ENCODE measurements around the gene GAL3ST2. TPM values are rescaled to one million over a fixed set of nuclear protein-coding genes. Genes with fewer than 3 reads are reported as not detected.
A peak's percentile ranks its signal among the peaks of the same experiment; 100 is the strongest.

The GAL3ST2 gene
- total and polyA plus RNA-seq, 2 of the 8 experiments (the other 6 are each of a cell fraction or from before 2014, with no cell fraction given) = not detected

- H2BK15ac ChIP-seq (ENCODE audit: low read length) = no peak overlapping the region
- H3K79me1 ChIP-seq (ENCODE audit: low read depth, low read length) = no peaks in the 10 kb centered on the region
- no peak overlapping the region for H2BK120ac ChIP-seq (replicated peaks; ENCODE audit: low read depth, low read length)
- H4K5ac ChIP-seq (ENCODE audit: insufficient read length, low read depth, low read length) = no peak overlapping the region
- no peak overlapping the region for H3K4ac ChIP-seq (replicated peaks; ENCODE audit: insufficient read length, low read depth, low read length)
- H3K18ac ChIP-seq (ENCODE audit: extremely low read depth, low read length) = no peak overlapping the region
- no peak overlapping the region for H2AK5ac ChIP-seq (ENCODE audit: low read depth, low read length)
- H3K79me2 ChIP-seq (ENCODE audit: control insufficient read depth in 1 of 2, insufficient read depth in 2 of 2, low read length in 2 of 2) = no peaks in the 10 kb centered on the region
- no peak overlapping the region for H2AFZ ChIP-seq (ENCODE audit: low read length)
- no peak overlapping the region for H3K56ac ChIP-seq (replicated peaks; ENCODE audit: insufficient read length, low read depth, low read length)
- H3K4me2 ChIP-seq (ENCODE audit: insufficient read depth in 1 of 2, low read depth in 2 of 2, low read length in 2 of 2) = no peak overlapping the region
- H4K8ac ChIP-seq (ENCODE audit: extremely low read depth, insufficient read depth, low read length) = peak overlapping the region; percentile 51; the same call in 1 of the 2 replicates
- 84% methylated on average over 9 of the region's 18 CpGs; no CpG with 5 or more reads in 1 of the 2 experiments for WGBS, 2 experiments (ENCODE audit: extremely low coverage in 1 of 2, insufficient coverage in 1 of 2, insufficient read length in 1 of 2, insufficient replicate concordance in 2 of 2, low coverage in 1 of 2, low lambda C conversion rate in 2 of 2, missing lambda C conversion rate in 1 of 2)
- H4K20me1 ChIP-seq (replicated peaks in 1 of 2; ENCODE audit: control insufficient read depth in 1 of 2, insufficient read depth in 2 of 2, low read length in 2 of 2) = peaks cover 0 to 3% of the 10 kb centered on the region in 2 experiments
- H2BK20ac ChIP-seq (ENCODE audit: low read length) = no peak overlapping the region
- no peak for FAIRE-seq
- no peak overlapping the region for H3K23ac ChIP-seq (ENCODE audit: insufficient read length)
- H3K36me3 ChIP-seq (ENCODE audit: control insufficient read depth in 2 of 4, insufficient read depth in 4 of 4, low read length in 3 of 4) = no peaks in the 10 kb centered on the region; a peak in 1 of 8 replicates
- DNase-seq (ENCODE audit: low read depth in 1 of 2, low spot score in 2 of 2) = no peak
- no peak overlapping the region for H3K27ac ChIP-seq (ENCODE audit: low read depth, low read length)
- H2BK5ac ChIP-seq (ENCODE audit: low read depth, low read length) = no peak overlapping the region
- no peak overlapping the region for H4K91ac ChIP-seq (replicated peaks; ENCODE audit: insufficient read length, low read length)
- no peak overlapping the region for H2BK12ac ChIP-seq (ENCODE audit: low read depth, low read length)
- CTCF ChIA-PET (ENCODE audit: partially characterized antibody) = interaction anchor here (1.1 kb wide), 1 partner anchor 22 kb away, joined by 4 read pairs; no protein-coding TSS in a partner anchor
- no peaks in the 10 kb centered on the region for H3K4me1 ChIP-seq (replicated peaks in 1 of 4; ENCODE audit: control insufficient read depth in 3 of 4, insufficient read depth in 4 of 4, low read length in 3 of 4)
- no peaks in the 10 kb centered on the region for H3K27me3 ChIP-seq (replicated peaks in 1 of 4; ENCODE audit: control insufficient read depth in 3 of 4, extremely low read depth in 1 of 4, insufficient read depth in 3 of 4, low read length in 3 of 4)
- TF ChIP-seq, protein P1, sequence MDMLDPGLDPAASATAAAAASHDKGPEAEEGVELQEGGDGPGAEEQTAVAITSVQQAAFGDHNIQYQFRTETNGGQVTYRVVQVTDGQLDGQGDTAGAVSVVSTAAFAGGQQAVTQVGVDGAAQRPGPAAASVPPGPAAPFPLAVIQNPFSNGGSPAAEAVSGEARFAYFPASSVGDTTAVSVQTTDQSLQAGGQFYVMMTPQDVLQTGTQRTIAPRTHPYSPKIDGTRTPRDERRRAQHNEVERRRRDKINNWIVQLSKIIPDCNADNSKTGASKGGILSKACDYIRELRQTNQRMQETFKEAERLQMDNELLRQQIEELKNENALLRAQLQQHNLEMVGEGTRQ (IDR thresholded peaks at IDR 0.05; ENCODE audit: low read length) = no peak
- TF ChIP-seq NANOG (IDR thresholded peaks at IDR 0.05; ENCODE audit: insufficient read depth, low read depth, low read length, poor library complexity, severe bottlenecking) (no peak), CEBPB (IDR thresholded peaks at IDR 0.05; ENCODE audit: low read depth, low read length) (no peak), PHF8 (conservative IDR thresholded peaks at IDR 0.05; ENCODE audit: low read depth, low read length) (no peak), CHD2 (IDR thresholded peaks at IDR 0.05; ENCODE audit: low read length) (no peak), JUND (IDR thresholded peaks at IDR 0.05; ENCODE audit: low read length) (no peak)
- peaks cover under 1 to 5% of the 10 kb centered on the region in 2 experiments; a peak in 3 of 4 replicates for H3K9me3 ChIP-seq (ENCODE audit: insufficient read depth in 2 of 2, low read depth in 1 of 2, low read length in 1 of 2)
- H3K23me2 ChIP-seq (ENCODE audit: low read depth, low read length) = no peaks in the 10 kb centered on the region
- H3K14ac ChIP-seq (ENCODE audit: insufficient read length) = no peak overlapping the region
- no peak overlapping the region for H3K9ac ChIP-seq (replicated peaks in 1 of 4; ENCODE audit: extremely low read depth in 1 of 4, low read depth in 3 of 4, low read length in 3 of 4)
- POLR2A ChIA-PET (ENCODE audit: partially characterized antibody) = interaction anchor here (1.0 kb wide), 1 partner anchor 18 kb away, joined by 4 read pairs; no protein-coding TSS in a partner anchor
- no peak overlapping the region for H3K4me3 ChIP-seq (ENCODE audit: extremely low read depth in 1 of 4, insufficient read depth in 2 of 4, low read depth in 3 of 4, low read length in 4 of 4)
Observed at GRCh38 chr2:241755166-241755565, 21.5 kb upstream of the GAL3ST2 start.

Measured in H1 (cell line).